ENCODE results near the gene MINPP1.

MINPP1 gene

GRCh38 chr10:87546971-87547413, 42.3 kb downstream of the MINPP1 start:
- no peak overlapping the region for H3K27ac ChIP-seq (ENCODE audit: low read depth, low read length, poor library complexity, severe bottlenecking)
- H2AFZ ChIP-seq (ENCODE audit: low read length) = no peak overlapping the region
- H4K20me1 ChIP-seq (ENCODE audit: insufficient read depth, low read length) = no peaks in the 10 kb centered on the region
- H3K4me2 ChIP-seq (ENCODE audit: low read length) = no peak overlapping the region
- peaks cover 5% of the 10 kb centered on the region; the same call in 1 of the 2 replicates for H3K36me3 ChIP-seq (ENCODE audit: insufficient read depth, low read length)
- no peak overlapping the region for H3K4me3 ChIP-seq (ENCODE audit: low read depth, low read length, poor library complexity, severe bottlenecking)
- no peaks in the 10 kb centered on the region for H3K9me2 ChIP-seq (ENCODE audit: low read depth, low read length)
- H3K79me2 ChIP-seq (ENCODE audit: insufficient read depth, low read length) = no peaks in the 10 kb centered on the region
- H3K27me3 ChIP-seq (ENCODE audit: insufficient read depth, low read length) = no peaks in the 10 kb centered on the region
- TF ChIP-seq EZH2 (IDR thresholded peaks at IDR 0.05; ENCODE audit: borderline replicate concordance, low read length) (no peak), CTCF (IDR thresholded peaks at IDR 0.05; ENCODE audit: low read length) (no peak)
- no peaks in the 10 kb centered on the region for H3K9me3 ChIP-seq (ENCODE audit: low read length)
- no peaks in the 10 kb centered on the region for H3K4me1 ChIP-seq (ENCODE audit: insufficient read depth, low read length, severe bottlenecking)
- H3K9ac ChIP-seq (ENCODE audit: low read length) = no peak overlapping the region
- no peaks in the 10 kb centered on the region for H3F3A ChIP-seq (ENCODE audit: insufficient read depth, low read length)

GRCh38 chr10:87547734-87548311, 43.1 kb downstream of the MINPP1 start:
- H3K27me3 ChIP-seq (ENCODE audit: insufficient read depth, low read length) = no peaks in the 10 kb centered on the region
- no peak overlapping the region for H3K9ac ChIP-seq (ENCODE audit: low read length)
- no peaks in the 10 kb centered on the region for H3K4me1 ChIP-seq (ENCODE audit: insufficient read depth, low read length, severe bottlenecking)
- no peaks in the 10 kb centered on the region for H3K9me2 ChIP-seq (ENCODE audit: low read depth, low read length)
- TF ChIP-seq EZH2 (IDR thresholded peaks at IDR 0.05; ENCODE audit: borderline replicate concordance, low read length) (no peak), CTCF (IDR thresholded peaks at IDR 0.05; ENCODE audit: low read length) (no peak)
- peaks cover 10% of the 10 kb centered on the region for H3K36me3 ChIP-seq (ENCODE audit: insufficient read depth, low read length)
- no peak overlapping the region for H2AFZ ChIP-seq (ENCODE audit: low read length)
- H3K4me3 ChIP-seq (ENCODE audit: low read depth, low read length, poor library complexity, severe bottlenecking) = no peak overlapping the region
- no peaks in the 10 kb centered on the region for H3K9me3 ChIP-seq (ENCODE audit: low read length)
- H3K79me2 ChIP-seq (ENCODE audit: insufficient read depth, low read length) = no peaks in the 10 kb centered on the region
- H3F3A ChIP-seq (ENCODE audit: insufficient read depth, low read length) = no peaks in the 10 kb centered on the region
- no peaks in the 10 kb centered on the region for H4K20me1 ChIP-seq (ENCODE audit: insufficient read depth, low read length)
- H3K27ac ChIP-seq (ENCODE audit: low read depth, low read length, poor library complexity, severe bottlenecking) = no peak overlapping the region
- no peak overlapping the region for H3K4me2 ChIP-seq (ENCODE audit: low read length)

DNA sequence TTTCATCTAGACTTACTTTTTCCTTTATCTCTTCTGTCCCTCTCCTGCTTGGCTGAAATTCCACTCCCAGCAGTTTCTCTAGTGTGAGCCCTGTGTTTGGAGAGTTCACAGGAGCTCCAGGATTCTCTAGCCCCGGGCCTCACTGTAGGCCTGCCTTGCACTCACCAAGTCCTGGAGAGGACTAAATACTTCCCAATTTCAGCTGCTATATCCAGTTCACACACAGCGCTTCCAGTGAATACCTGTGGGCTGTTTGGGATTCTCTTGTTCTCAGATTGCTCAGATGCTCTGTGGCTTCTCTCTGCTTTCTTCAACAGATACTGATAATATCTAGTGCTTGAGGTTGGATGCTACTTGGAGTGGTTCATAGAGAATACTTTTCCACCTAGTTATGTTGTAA, 46.0 kb downstream of the MINPP1 start:
- H3K36me3 ChIP-seq (ENCODE audit: insufficient read depth, low read length) = peaks cover 8% of the 10 kb centered on the region; the same call in 1 of the 2 replicates
- no peaks in the 10 kb centered on the region for H3K79me2 ChIP-seq (ENCODE audit: insufficient read depth, low read length)
- H3K4me3 ChIP-seq (ENCODE audit: low read depth, low read length, poor library complexity, severe bottlenecking) = no peak overlapping the region
- TF ChIP-seq CTCF (IDR thresholded peaks at IDR 0.05; ENCODE audit: low read length) (no peak), EZH2 (IDR thresholded peaks at IDR 0.05; ENCODE audit: borderline replicate concordance, low read length) (no peak)
- H3K9me3 ChIP-seq (ENCODE audit: low read length) = no peaks in the 10 kb centered on the region
- H3K4me2 ChIP-seq (ENCODE audit: low read length) = no peak overlapping the region
- no peaks in the 10 kb centered on the region for H4K20me1 ChIP-seq (ENCODE audit: insufficient read depth, low read length)
- no peaks in the 10 kb centered on the region for H3F3A ChIP-seq (ENCODE audit: insufficient read depth, low read length)
- no peaks in the 10 kb centered on the region for H3K9me2 ChIP-seq (ENCODE audit: low read depth, low read length)
- no peaks in the 10 kb centered on the region for H3K4me1 ChIP-seq (ENCODE audit: insufficient read depth, low read length, severe bottlenecking)
- H2AFZ ChIP-seq (ENCODE audit: low read length) = no peak overlapping the region
- no peak overlapping the region for H3K27ac ChIP-seq (ENCODE audit: low read depth, low read length, poor library complexity, severe bottlenecking)
- H3K27me3 ChIP-seq (ENCODE audit: insufficient read depth, low read length) = no peaks in the 10 kb centered on the region
- H3K9ac ChIP-seq (ENCODE audit: low read length) = no peak overlapping the region
